Right atrium auricular region (tissue), 2 donors: ENCODE results near the gene FIZ1. TPM values are rescaled to one million over a fixed set of nuclear protein-coding genes. Genes with fewer than 3 reads are reported as not detected.

Experiments
- DNase-seq: peaks from one replicate; pipeline ENCODE4 v3.0.0-alpha.2; 2019; ENCODE audit warnings: low spot score
- H3K27ac ChIP-seq, 2 donors: fragments of 200-600 bp; sonication (generic); 1 replicate in 1 of 2; 2 replicates in 1 of 2; pipeline ENCODE4 v1.5.1; 2016 to 2019
- H3K27me3 ChIP-seq, 2 donors: fragments of 200-600 bp; sonication (generic); one replicate each; pipeline versions ENCODE4 v1.5.1 to v1.6.0; 2017 to 2019
- H3K36me3 ChIP-seq: fragments of 200-600 bp; sonication (generic); one replicate; pipeline ENCODE4 v1.5.1; 2016
- H3K4me1 ChIP-seq, 2 donors: fragments of 200-600 bp; sonication (generic); one replicate each; pipeline versions ENCODE4 v1.5.1 to v1.6.0; 2017 to 2019
- H3K4me3 ChIP-seq, 2 donors: fragments of 200-600 bp; sonication (generic); 1 replicate in 1 of 2; 2 replicates in 1 of 2; pipeline ENCODE4 v1.5.1; 2017 to 2019; ENCODE audit warnings: mild to moderate bottlenecking in 1 of 2, moderate library complexity in 1 of 2
- H3K9me3 ChIP-seq, 2 donors: fragments of 200-600 bp; sonication (generic); one replicate each; pipeline ENCODE4 v1.5.1; 2019
- total RNA-seq, 2 donors: library from RNA; depleted of rRNA; stranded (reverse); fragments of >200 nt; gene quantifications; one replicate each; pipeline ENCODE4 v1.1.0, GENCODE V29; 2016
- TF ChIP-seq, protein P1 (sequence below), 2 donors: fragments of 200-600 bp; sonication (generic); IDR thresholded peaks; one replicate each; pipeline ENCODE4 v1.5.1; 2019; ENCODE audit warnings: antibody characterized with exemption in 2 of 2

FIZ1 gene
- total RNA-seq, 2 donors from 2014 or later: 9.2 to 12.2 TPM

DNA sequence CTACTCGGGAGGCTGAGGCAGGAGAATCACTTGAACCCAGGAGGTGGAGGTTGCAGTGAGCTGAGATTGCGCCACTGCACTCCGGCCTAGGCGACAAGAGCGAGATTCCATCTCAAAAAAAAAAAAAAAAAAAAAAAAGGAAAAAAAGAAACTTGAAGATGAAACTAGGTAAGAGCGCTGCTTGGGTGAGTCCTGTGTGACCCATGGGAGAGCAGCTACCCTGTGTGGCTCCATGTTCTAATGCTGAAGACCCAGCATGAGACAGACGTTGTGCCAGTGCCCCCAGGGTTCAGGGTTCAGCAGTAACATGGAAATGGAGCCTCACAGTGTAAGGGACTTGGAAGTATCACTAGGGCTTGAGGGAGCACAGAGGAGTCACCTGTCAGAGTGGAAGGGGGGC is 19.1 kb upstream of the FIZ1 start:
- Histone ChIP-seq H3K4me3 (no peak overlapping the region), H3K4me1 (peaks cover 0 to 9% of the 10 kb centered on the region in 2 donors), H3K27ac (no peak overlapping the region), H3K36me3 (peaks cover 31% of the 10 kb centered on the region), H3K9me3 (no peaks in the 10 kb centered on the region), H3K27me3 (no peaks in the 10 kb centered on the region)
- DNase-seq: no peak
- TF ChIP-seq, protein P1, sequence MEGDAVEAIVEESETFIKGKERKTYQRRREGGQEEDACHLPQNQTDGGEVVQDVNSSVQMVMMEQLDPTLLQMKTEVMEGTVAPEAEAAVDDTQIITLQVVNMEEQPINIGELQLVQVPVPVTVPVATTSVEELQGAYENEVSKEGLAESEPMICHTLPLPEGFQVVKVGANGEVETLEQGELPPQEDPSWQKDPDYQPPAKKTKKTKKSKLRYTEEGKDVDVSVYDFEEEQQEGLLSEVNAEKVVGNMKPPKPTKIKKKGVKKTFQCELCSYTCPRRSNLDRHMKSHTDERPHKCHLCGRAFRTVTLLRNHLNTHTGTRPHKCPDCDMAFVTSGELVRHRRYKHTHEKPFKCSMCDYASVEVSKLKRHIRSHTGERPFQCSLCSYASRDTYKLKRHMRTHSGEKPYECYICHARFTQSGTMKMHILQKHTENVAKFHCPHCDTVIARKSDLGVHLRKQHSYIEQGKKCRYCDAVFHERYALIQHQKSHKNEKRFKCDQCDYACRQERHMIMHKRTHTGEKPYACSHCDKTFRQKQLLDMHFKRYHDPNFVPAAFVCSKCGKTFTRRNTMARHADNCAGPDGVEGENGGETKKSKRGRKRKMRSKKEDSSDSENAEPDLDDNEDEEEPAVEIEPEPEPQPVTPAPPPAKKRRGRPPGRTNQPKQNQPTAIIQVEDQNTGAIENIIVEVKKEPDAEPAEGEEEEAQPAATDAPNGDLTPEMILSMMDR (IDR thresholded peaks at IDR 0.05): no peak

DNA sequence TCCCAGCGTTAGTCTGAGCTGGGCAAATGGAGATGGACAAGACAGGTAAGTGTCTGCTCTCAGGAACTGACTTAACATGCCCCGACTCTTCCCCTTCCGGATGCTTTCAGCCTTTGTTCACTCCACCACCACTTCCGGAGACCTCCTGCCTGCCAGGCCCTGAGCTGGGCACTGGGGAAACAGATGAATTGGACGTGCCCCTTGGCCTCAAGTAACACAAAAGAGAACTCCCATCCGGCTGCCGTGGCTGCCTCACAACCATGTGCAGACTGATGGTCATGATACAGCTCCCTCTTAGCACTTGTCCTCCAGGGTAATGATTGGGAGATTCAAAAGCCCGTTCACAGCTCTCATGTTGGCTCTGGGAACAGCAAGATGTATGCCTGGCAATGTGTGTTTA is 18.1 kb upstream of the FIZ1 start:
- Histone ChIP-seq H3K27me3 (no peaks in the 10 kb centered on the region), H3K4me1 (peaks cover 0 to 9% of the 10 kb centered on the region in 2 donors), H3K27ac (no peak overlapping the region), H3K4me3 (no peak overlapping the region), H3K9me3 (no peaks in the 10 kb centered on the region), H3K36me3 (peaks cover 31% of the 10 kb centered on the region)
- TF ChIP-seq, protein P1 (IDR thresholded peaks at IDR 0.05): no peak
- no peak for DNase-seq

GRCh38 chr19:55616395-55616875 is 17.1 kb upstream of the FIZ1 start:
- Histone ChIP-seq H3K27ac (no peak overlapping the region), H3K4me1 (peaks cover 0 to 19% of the 10 kb centered on the region in 2 donors), H3K9me3 (no peaks in the 10 kb centered on the region), H3K36me3 (peaks cover 31% of the 10 kb centered on the region), H3K4me3 (no peak overlapping the region), H3K27me3 (no peaks in the 10 kb centered on the region)
- no peak for DNase-seq
- TF ChIP-seq, protein P1 (IDR thresholded peaks at IDR 0.05): no peak

- peaks cover 31% of the 10 kb centered on the region for H3K36me3 ChIP-seq
- H3K27me3 ChIP-seq: no peaks in the 10 kb centered on the region
- DNase-seq: no peak
- peaks cover 0 to 25% of the 10 kb centered on the region in 2 donors for H3K4me1 ChIP-seq
- no peak overlapping the region for H3K4me3 ChIP-seq
- no peaks in the 10 kb centered on the region for H3K9me3 ChIP-seq
- TF ChIP-seq, protein P1 (IDR thresholded peaks at IDR 0.05): no peak
- no peak overlapping the region for H3K27ac ChIP-seq
Observed at GRCh38 chr19:55615543-55616394, 16.5 kb upstream of the FIZ1 start.

- H3K4me3 ChIP-seq: no peak overlapping the region
- no peaks in the 10 kb centered on the region for H3K27me3 ChIP-seq
- no peak overlapping the region for H3K27ac ChIP-seq
- TF ChIP-seq, protein P1 (IDR thresholded peaks at IDR 0.05): no peak
- peaks cover 0 to 30% of the 10 kb centered on the region in 2 donors for H3K4me1 ChIP-seq
- H3K36me3 ChIP-seq: peaks cover 39% of the 10 kb centered on the region
- no peaks in the 10 kb centered on the region for H3K9me3 ChIP-seq
- no peak for DNase-seq
Observed at GRCh38 chr19:55614711-55615542, 15.6 kb upstream of the FIZ1 start.
